ENCODE results near the gene KRTAP10-6. TPM values are rescaled to one million over a fixed set of nuclear protein-coding genes. Genes with fewer than 3 reads are reported as not detected.
"Not testable (repeated sequence)": the region's sequence is repeated elsewhere in the genome, so short reads cannot be mapped to it uniquely, and the experiment has no call there.

The KRTAP10-6 gene
- total RNA-seq, 1 experiment from 2014 or later = not detected

- no peak for DNase-seq (ENCODE audit: low read depth)
Observed at GRCh38 chr21:44618504-44618903, 26.2 kb upstream of the KRTAP10-6 start.

GRCh38 chr21:44617071-44617501, 24.8 kb upstream of the KRTAP10-6 start:
- no peak for DNase-seq (ENCODE audit: low read depth)

DNA sequence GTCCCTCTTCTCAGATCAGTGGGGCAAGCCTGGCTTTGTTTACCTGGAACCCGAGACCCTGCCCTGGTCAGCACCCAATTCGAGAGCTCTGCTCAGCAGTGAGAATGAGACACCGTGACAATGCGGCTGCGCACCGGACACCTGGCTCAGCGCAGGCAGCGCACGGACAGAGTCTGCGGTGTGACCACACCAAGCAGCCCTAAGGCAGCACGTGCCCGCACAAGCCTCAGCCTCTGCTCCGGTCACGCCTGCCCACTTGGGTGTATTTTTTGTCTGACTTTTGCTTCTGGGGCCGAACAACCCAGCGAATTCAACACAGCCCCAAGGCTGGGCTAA, 24.3 kb upstream of the KRTAP10-6 start:
- no peak for DNase-seq (ENCODE audit: low read depth)

GRCh38 chr21:44615911-44616590, 23.7 kb upstream of the KRTAP10-6 start:
- DNase-seq (ENCODE audit: low read depth) = no peak

- DNase-seq (ENCODE audit: low read depth) = no peak
Observed at GRCh38 chr21:44615466-44615865, 23.2 kb upstream of the KRTAP10-6 start.

DNA sequence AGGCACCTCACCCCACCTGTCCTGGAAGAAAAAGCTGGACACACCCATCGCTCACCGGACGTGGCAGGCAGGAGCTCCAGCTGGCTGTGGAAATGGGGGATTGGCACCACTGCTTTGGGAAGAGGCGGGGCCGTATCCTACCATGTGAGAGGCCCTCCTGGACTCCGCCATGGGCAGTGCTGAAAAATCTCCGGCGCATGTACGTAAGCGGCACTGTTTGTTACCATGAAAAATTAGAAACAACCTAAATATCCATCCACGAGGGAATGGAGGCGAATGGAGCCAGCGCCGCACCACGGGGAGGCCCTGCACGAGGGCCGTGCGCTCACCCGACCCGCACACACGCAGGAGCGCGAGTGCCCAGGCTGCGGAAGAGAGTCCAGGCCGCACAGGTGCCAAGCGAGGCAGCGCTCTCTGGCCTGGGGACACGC, 22.7 kb upstream of the KRTAP10-6 start:
- DNase-seq (ENCODE audit: low read depth) = no peak

DNA sequence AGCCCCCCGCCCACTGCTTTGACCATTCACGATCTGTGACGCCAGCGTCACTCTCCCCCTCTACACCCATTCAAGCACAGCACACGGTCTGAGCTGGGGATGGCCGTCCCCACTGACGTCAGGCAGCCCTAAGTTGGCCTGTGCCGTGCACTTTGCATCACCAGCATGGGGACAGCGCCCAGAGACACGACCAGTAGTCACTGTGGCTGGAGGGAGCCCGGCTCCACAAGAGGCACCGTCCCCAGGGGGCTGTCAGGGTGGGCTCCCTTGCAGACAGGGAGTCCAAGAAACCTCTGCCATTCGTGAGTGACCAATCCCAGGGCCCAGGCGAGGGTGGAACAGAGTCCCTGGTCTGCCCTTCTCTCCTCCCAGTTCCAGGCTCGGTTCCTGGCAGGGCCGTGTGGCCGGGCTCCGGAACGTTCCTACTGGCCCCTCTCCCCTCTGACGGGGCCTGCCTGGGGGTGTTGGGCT, 21.9 kb upstream of the KRTAP10-6 start:
- DNase-seq (ENCODE audit: low read depth) = no peak

- DNase-seq (ENCODE audit: low read depth) = no peak
Observed at GRCh38 chr21:44613386-44614155, 21.3 kb upstream of the KRTAP10-6 start.

GRCh38 chr21:44612669-44613229, 20.4 kb upstream of the KRTAP10-6 start:
- DNase-seq (ENCODE audit: low read depth) = no peak

DNA sequence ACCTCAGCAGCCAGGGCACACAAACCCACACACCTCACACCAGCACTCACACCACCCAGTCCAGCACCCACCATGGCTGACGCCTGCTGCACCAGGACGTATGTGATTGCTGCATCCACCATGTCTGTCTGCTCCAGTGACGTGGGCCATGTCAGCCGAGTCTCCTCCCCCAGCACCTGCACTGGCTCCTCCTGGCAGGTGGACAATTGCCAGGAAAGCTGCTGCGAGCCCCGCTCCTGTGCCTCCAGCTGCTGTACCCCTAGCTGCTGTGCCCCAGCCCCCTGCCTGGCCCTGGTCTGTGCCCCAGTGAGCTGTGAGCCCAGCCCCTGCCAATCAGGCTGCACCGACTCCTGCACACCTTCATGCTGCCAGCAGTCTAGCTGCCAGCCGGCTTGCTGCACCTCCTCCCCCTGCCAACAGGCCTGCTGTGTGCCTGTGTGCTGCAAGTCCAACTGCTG, 19.8 kb upstream of the KRTAP10-6 start, which contains the start of gene KRTAP10-8:
Gene KRTAP10-8 (plus strand): TSS at position 51 of the 458 bp plus-strand sequence. CDS start 22 bp downstream, at position 73.
- DNase-seq (ENCODE audit: low read depth) = no peak

- no peak for DNase-seq (ENCODE audit: low read depth)
Observed at GRCh38 chr21:44611551-44611950, 19.2 kb upstream of the KRTAP10-6 start.

GRCh38 chr21:44610157-44610843, 18.0 kb upstream of the KRTAP10-6 start:
- not testable (repeated sequence) for DNase-seq (ENCODE audit: low read depth)

- DNase-seq (ENCODE audit: low read depth) = no peak
Observed at GRCh38 chr21:44609193-44609592, 16.9 kb upstream of the KRTAP10-6 start.

DNA sequence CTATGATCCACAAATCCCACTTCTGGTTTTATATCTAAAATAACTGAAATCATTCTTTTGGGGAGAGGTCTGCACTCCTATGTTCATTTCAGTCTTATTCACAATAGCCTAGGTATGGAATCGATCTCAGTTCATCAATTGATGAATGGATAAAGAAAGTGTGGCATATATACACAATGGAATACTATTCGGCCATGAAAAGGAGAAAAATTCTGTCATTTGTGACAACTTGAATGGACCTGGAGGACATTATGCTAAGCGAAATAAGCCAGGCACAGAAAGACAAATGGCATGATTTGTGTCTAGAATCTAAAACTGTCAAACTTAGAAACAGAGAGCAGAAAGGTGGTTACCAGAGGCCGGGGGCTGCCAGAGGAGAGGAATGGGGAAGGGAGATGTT, 14.2 kb upstream of the KRTAP10-6 start:
- DNase-seq (ENCODE audit: low read depth) = no peak

GRCh38 chr21:44603911-44604310, 11.6 kb upstream of the KRTAP10-6 start:
- DNase-seq (ENCODE audit: low read depth) = no peak

- no peak for DNase-seq (ENCODE audit: low read depth)
Observed at GRCh38 chr21:44603109-44603875, 11.0 kb upstream of the KRTAP10-6 start.

- no peak for DNase-seq (ENCODE audit: low read depth)
Observed at GRCh38 chr21:44602463-44602850, 10.2 kb upstream of the KRTAP10-6 start.

DNA sequence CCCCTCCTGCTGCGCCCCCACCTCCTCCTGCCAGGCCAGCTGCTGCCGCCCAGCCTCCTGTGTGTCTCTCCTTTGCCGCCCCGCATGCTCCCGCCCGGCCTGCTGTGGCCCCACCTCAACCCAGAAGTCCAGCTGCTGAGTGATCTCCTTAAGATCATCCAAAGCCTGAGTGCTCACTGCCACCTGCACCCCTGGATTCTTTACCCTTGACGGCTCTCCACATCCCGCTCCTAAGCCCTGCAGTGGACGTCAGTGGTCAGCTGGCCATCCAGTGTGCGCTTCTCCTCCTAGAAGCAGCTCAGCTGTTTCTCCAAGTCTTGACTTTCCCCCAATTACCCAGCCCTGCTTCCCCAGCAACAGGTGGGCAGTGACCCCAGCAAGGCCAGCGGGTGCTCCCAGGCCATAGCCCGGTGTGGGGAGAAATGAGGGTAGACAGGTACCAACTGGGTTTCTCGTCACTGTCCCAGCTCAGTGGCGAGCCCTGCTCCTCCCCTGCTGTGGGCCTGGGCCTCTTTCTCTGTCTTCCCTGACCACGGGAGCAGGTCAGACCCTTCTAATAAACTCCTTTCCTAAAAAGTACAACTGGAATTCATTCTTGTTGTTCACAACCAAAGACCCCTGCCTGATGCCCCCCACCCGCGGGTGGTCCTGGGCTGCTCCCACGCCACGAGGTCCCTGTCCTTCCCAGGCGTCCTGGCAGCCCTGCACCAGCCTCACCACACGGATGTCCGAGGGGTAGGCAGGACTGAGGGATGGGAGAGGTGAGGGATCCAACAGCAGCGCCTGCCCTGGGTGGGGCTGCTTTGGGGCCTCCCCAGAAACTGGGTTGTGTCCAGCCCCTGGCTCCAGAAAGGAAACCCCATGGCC, 9.5 kb upstream of the KRTAP10-6 start:
- DNase-seq (ENCODE audit: low read depth) = no peak

DNA sequence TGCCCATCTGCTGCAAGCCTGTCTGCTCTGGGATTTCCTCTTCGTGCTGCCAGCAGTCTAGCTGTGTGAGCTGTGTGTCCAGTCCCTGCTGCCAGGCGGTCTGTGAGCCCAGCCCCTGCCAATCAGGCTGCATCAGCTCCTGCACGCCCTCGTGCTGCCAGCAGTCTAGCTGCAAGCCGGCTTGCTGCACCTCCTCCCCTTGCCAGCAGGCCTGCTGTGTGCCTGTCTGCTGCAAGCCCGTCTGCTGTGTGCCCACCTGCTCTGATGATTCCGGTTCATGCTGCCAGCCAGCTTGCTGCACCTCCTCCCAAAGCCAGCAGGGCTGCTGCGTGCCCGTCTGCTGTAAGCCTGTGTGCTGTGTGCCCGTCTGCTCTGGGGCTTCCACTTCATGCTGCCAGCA, 8.8 kb upstream of the KRTAP10-6 start:
- peak; percentile 63 for DNase-seq (ENCODE audit: low read depth)

Measured in HT1080 (cell line).